ENCODE data around the gene PCBP2.
"Not testable (repeated sequence)": the region's sequence is repeated elsewhere in the genome, so short reads cannot be mapped to it uniquely, and the experiment has no call there.

- not testable (repeated sequence) for TF ChIP-seq CTCF, POLR2AphosphoS5 (IDR thresholded peaks at IDR 0.05)
These were observed 34.5 kb upstream of the PCBP2 start for GRCh38 chr12:53417291-53417816.

All from gastroesophageal sphincter (tissue), 3 donors.